GM19324 (cell line): ENCODE measurements around the gene AP3S1.
"Not testable (repeated sequence)": the region's sequence is repeated elsewhere in the genome, so short reads cannot be mapped to it uniquely, and the experiment has no call there.

Source experiments
- ATAC-seq: cut with Tn5 transposase; IDR thresholded peaks from one replicate; pipeline ENCODE4 v1.9.1; 2021; ENCODE audit warnings: mild to moderate bottlenecking, moderate library complexity; ENCODE audit not compliant: unreplicated experiment, low FRiP score

The AP3S1 gene

GRCh38 chr5:115820846-115821245 is 20.9 kb upstream of the AP3S1 start:
- ATAC-seq = no peak

- ATAC-seq = not testable (repeated sequence)
Observed at GRCh38 chr5:115824983-115825382, 16.8 kb upstream of the AP3S1 start.

DNA sequence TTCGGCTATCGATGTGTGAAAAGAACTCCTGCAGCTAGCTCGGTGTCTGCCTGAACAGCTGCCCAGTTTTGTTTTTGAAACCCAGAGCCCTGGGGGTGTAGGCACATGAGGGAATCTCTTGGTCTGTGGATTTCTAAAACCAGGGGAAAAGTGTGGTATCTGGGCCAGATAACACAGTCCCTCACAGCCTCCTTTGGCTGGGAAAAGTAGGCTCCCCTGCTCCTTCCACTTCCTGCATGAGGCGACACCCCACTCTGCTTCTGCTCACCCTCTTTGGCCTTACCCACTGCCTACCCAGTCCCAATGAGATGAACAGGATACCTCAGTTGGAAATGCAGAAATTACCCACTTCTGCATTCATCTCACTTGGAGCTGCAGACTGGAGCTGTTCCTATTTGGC is 15.8 kb upstream of the AP3S1 start:
- ATAC-seq = no peak

- ATAC-seq = no peak
Observed at GRCh38 chr5:115829913-115830312, 11.8 kb upstream of the AP3S1 start.

DNA sequence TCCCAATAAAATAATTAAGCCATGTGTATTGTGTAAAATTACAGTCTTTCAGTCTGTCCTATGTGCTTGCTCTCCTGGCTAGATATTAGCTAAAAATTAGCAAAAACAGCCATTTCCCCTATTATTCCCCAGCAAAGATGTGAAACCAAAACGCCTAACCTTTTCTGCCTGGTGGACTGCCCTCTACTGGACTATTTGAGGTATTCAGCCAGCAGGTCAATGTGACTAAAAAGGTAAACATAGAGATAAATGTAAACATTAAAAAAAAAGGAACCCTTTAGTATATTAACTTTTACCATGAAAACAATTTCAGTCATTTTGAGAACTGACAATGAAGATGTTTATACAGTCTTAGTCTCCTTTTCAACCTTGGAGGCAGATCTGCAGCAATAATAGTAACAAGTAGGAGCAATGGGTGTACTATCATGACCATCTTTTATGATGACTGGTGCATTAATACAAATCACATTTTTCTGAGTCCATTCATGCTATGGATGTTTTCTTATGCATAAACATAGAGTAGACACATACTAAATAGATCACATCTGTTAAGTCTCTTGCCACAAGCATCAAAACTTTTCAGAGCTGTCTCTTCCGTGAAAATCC is 10.5 kb upstream of the AP3S1 start:
- peak; percentile 66 for ATAC-seq

GRCh38 chr5:115835481-115835880 is 6.3 kb upstream of the AP3S1 start:
- no peak for ATAC-seq

GRCh38 chr5:115838885-115839518 is 2.7 kb upstream of the AP3S1 start:
- no peak for ATAC-seq

DNA sequence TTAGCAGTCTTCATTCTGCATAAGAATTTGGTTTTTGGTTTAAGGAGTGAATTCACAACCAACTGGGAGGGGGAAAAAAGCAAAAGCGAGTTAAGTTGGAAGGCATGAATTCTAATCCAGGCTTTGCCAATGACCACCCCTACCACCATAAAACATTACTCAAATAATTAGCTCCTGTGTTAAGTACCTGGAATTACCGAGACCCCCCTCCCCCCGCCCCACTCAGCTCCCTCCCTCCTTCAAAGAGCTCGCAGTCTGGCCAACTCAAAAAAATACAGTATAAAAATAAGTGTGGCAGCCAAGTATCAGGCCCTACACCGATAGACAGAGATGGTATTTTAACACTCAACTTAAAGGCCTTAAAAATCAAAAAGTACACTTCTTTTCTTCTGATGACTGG is 862 bp upstream of the AP3S1 start:
- no peak for ATAC-seq

DNA sequence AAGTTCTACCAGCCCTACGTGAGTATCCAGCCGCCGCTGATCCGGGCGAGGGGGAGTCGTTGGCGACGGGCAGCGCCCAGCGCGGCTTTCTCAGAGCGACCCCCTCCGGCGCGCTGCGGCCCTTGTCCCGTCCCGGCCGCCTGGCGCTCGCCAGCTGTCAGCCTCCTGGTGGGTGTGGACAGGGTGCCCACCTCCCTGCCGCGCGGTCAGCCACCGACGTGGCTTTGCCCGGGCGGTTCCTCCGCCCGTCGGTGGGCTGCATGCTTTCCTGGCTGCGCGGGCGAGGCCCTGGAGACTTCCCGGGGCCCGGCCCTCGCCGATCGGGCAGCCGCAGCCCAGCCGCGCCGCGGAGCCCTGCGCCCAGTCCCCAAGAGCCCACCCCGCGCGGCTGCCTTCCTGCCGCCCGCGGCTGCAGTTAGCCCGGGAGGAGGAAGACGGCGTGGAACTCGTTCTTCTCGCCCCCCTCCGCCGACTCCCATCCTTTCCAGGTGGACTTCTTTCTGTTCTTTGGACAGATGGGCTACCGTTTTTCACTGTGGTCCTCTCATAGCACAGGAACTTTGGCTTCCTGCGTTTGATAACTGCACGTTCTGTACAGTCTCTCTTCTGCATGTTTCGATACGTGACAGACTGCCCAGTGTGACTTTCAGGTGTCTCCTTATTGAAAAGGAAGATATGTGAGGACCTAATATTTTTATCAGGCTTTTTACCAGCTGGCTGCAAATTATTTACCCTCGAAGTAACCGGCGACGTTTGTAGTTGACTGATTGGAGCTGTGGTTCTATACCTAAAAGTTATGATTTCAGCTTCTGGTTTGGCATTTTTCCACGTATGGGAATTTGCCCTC is 577 bp downstream of the AP3S1 start:
- peak; percentile 43 for ATAC-seq

- ATAC-seq = no peak
Observed at GRCh38 chr5:115842952-115843351, 1.2 kb downstream of the AP3S1 start.

DNA sequence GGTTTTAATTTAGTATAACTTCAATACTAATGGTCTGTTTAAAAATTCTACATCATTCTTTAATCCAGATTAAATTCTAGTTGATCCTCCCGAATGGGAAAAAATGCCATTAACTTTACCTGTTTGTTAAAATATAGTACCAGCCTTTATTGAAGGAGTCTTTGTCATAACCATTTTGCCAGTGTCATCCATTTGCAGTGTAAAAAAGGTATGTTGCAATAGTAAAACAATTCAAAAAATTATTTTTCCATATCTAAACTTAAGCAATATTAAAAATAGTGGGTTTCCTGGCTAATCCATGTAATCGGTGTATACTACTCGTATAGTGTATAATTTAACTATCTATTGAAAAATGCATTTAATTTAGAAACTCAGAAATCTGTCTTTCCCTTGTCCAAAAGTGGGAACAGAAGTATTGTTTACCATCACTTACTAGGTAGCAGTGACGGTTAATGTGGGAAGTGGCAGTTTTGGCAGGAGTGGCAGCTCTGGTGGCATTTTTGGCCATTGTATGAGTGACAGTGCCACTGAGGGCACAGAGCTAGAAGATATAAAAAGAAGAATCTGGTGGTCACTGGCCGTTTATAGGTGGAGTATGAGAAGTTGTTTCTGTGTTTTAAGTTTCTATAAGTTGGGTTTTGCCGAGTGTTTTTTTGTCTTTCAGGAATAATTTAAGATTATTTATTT is 1.9 kb downstream of the AP3S1 start:
- no peak for ATAC-seq

- no peak for ATAC-seq
Observed at GRCh38 chr5:115844321-115844817, 2.6 kb downstream of the AP3S1 start.

- no peak for ATAC-seq
Observed at GRCh38 chr5:115847290-115847689, 5.6 kb downstream of the AP3S1 start.

GRCh38 chr5:115849258-115849798 is 7.6 kb downstream of the AP3S1 start:
- ATAC-seq = no peak

DNA sequence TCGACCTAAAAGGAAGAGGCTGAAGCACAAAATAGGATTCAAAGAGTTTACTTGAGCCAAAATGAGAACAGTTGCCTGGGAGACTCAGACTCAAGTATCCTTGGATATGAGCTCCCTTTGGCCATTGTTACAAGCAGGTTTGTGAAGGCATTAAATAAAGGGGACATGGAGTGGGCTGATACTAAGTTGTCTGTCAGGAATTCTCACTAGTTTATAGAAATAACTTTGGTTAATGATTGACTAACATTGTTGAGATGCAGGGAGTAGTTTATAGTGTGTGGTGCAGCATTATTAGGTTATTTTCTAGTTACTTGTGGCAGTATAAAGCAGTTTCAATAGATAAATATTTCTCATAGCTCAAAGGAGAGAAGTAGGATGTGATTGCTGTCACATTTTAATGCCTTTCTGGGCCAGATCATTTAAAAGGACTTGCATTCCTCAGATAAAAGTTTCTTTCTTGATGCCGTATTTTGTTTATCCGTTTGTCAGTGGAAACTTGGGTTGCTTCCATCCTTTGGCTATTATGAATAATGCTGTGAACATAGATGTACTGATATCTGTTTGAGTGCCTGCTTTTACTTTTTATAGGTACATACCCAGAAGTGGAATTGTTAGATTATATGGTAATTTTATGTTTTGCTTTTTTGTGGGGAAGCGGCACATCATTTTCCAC is 9.1 kb downstream of the AP3S1 start:
- no peak for ATAC-seq

GRCh38 chr5:115854139-115854538 is 12.4 kb downstream of the AP3S1 start:
- no peak for ATAC-seq

DNA sequence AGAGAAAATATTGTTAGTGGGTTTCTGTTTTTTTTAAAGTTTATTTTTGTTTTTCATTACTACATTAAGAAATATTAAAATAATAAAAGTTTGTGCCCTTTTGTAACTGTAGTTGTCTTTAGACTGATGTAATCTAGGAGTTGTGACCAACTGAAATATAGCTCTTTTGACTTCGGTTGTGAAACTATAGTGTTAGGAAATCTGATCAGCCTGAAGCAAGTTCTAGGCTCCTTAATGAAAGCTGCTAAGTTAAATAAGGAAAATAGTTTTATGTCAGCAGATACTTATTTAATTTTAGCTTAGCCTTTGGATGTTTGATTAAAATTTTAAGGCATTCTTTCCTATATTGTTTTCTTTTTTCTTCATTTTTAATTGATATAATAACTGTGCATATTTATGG is 14.2 kb downstream of the AP3S1 start:
- ATAC-seq = no peak

DNA sequence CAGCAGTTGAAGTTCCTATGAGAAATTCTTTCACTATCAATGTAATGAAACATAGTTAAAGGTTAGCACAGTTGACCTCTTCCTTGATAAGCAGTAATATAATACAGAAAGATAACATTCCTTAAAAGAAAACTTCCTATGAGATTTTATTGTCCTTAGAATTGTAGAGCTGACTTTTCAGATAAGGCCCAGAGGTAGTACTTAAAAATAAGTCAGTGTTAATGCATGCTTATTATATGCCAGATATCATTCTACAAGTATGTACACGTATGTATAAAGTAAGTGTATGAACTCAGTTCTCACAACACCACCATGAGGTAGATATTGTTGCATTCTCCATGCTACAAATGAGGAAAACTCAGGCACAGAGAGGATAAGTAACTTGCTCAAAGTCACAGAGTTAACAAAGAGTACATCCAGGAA is 15.3 kb downstream of the AP3S1 start:
- no peak for ATAC-seq

GRCh38 chr5:115857626-115858349 is 16.1 kb downstream of the AP3S1 start:
- ATAC-seq = no peak
